ENCODE data around the gene ADAMTS4.
"Not testable (repeated sequence)": the region's sequence is repeated elsewhere in the genome, so short reads cannot be mapped to it uniquely, and the experiment has no call there.

Gene ADAMTS4

GRCh38 chr1:161198897-161199431, at the start of gene ADAMTS4:
ADAMTS4 (minus strand) TSS chr1:161199054; CDS start chr1:161198627, 427 bp downstream.
- DNase-seq (ENCODE audit: low read depth): no peak

GRCh38 chr1:161244888-161245287, 46.0 kb upstream of the ADAMTS4 start:
- no peak for DNase-seq (ENCODE audit: low read depth)

GRCh38 chr1:161242313-161242712, 43.5 kb upstream of the ADAMTS4 start:
- DNase-seq (ENCODE audit: low read depth): no peak

GRCh38 chr1:161241682-161242081, 42.8 kb upstream of the ADAMTS4 start:
- no peak for DNase-seq (ENCODE audit: low read depth)

GRCh38 chr1:161238039-161238473, 39.2 kb upstream of the ADAMTS4 start, which contains the start of gene NR1I3:
NR1I3 (minus strand) TSS chr1:161238203; CDS start chr1:161236565, 1,638 bp downstream.
- no peak for DNase-seq (ENCODE audit: low read depth)

- no peak for DNase-seq (ENCODE audit: low read depth)
Observed at GRCh38 chr1:161235957-161236775, 37.3 kb upstream of the ADAMTS4 start.

GRCh38 chr1:161233102-161233501, 34.2 kb upstream of the ADAMTS4 start:
- no peak for DNase-seq (ENCODE audit: low read depth)

GRCh38 chr1:161230762-161231161, 31.9 kb upstream of the ADAMTS4 start:
- no peak for DNase-seq (ENCODE audit: low read depth)

GRCh38 chr1:161229896-161230295, 31.0 kb upstream of the ADAMTS4 start:
- no peak for DNase-seq (ENCODE audit: low read depth)

GRCh38 chr1:161228032-161228431, 29.2 kb upstream of the ADAMTS4 start:
- DNase-seq (ENCODE audit: low read depth): no peak

- DNase-seq (ENCODE audit: low read depth): peak; percentile 88
Observed at GRCh38 chr1:161227196-161227871, 28.5 kb upstream of the ADAMTS4 start.

GRCh38 chr1:161226759-161227158, 27.9 kb upstream of the ADAMTS4 start:
- no peak for DNase-seq (ENCODE audit: low read depth)

- DNase-seq (ENCODE audit: low read depth): no peak
Observed at GRCh38 chr1:161226320-161226711, 27.5 kb upstream of the ADAMTS4 start.

- peak; percentile 67 for DNase-seq (ENCODE audit: low read depth)
Observed at GRCh38 chr1:161225534-161226319, 26.9 kb upstream of the ADAMTS4 start, which contains the start of gene TOMM40L. TOMM40L (plus strand) TSS chr1:161226060; CDS start chr1:161226490, 430 bp downstream.

- no peak for DNase-seq (ENCODE audit: low read depth)
Observed at GRCh38 chr1:161225178-161225533, 26.3 kb upstream of the ADAMTS4 start.

GRCh38 chr1:161224695-161225087, 25.8 kb upstream of the ADAMTS4 start:
- not testable (repeated sequence) for DNase-seq (ENCODE audit: low read depth)

- no peak for DNase-seq (ENCODE audit: low read depth)
Observed at GRCh38 chr1:161223805-161224694, 25.2 kb upstream of the ADAMTS4 start.

- no peak for DNase-seq (ENCODE audit: low read depth)
Observed at GRCh38 chr1:161222175-161223019, 23.5 kb upstream of the ADAMTS4 start.

- no peak for DNase-seq (ENCODE audit: low read depth)
Observed at GRCh38 chr1:161220002-161220401, 21.1 kb upstream of the ADAMTS4 start.

Data from stimulated activated CD8-positive, alpha-beta memory T cell treated with anti-CD3 and anti-CD28 coated beads, Interleukin-7, amount 100 ng/mL, for 24 hours (primary cell).